Renal cortex interstitium (tissue), 11 donors: ENCODE results near the gene CLEC20A. TPM values are rescaled to one million over a fixed set of nuclear protein-coding genes. Genes with fewer than 3 reads are reported as not detected.

Experiments
- DNase-seq, 11 donors: peaks; one replicate each; pipeline ENCODE4 v3.0.0-alpha.2; 2013; ENCODE audit warnings: low read depth in 9 of 11, low spot score in 4 of 11; ENCODE audit errors: extremely low read depth in 1 of 11
- polyA plus RNA-seq, 3 donors: library from polyadenylated mRNA; unstranded; fragments of 120-200 nt; gene quantifications; one replicate each; pipeline ENCODE4 v1.2.1, GENCODE V29; 2013; ENCODE audit not compliant: insufficient read length in 3 of 3

The CLEC20A gene
- polyA plus RNA-seq, 3 donors: 0.24 to 0.47 (median 0.36) TPM

- no peak for DNase-seq
These were observed 35.1 kb upstream of the CLEC20A start for GRCh38 chr1:178531887-178532286.

GRCh38 chr1:178530502-178530901 is 33.7 kb upstream of the CLEC20A start:
- DNase-seq: no peak

GRCh38 chr1:178530037-178530402 is 33.3 kb upstream of the CLEC20A start:
- DNase-seq: no peak

GRCh38 chr1:178529364-178530036 is 32.7 kb upstream of the CLEC20A start:
- no peak for DNase-seq

- DNase-seq: no peak
These were observed 32.2 kb upstream of the CLEC20A start for GRCh38 chr1:178528953-178529335.

GRCh38 chr1:178528228-178528952 is 31.6 kb upstream of the CLEC20A start:
- DNase-seq: no peak

- no peak for DNase-seq
These were observed 30.4 kb upstream of the CLEC20A start for GRCh38 chr1:178527117-178527516.

- DNase-seq: no peak
These were observed 24.5 kb upstream of the CLEC20A start for GRCh38 chr1:178521241-178521640.

GRCh38 chr1:178520803-178521202 is 24.0 kb upstream of the CLEC20A start:
- no peak for DNase-seq

- DNase-seq: no peak
These were observed 22.1 kb upstream of the CLEC20A start for GRCh38 chr1:178518894-178519293.

GRCh38 chr1:178516110-178516509 is 19.3 kb upstream of the CLEC20A start:
- DNase-seq: no peak

- no peak for DNase-seq
These were observed 16.7 kb upstream of the CLEC20A start for GRCh38 chr1:178513278-178513983.

GRCh38 chr1:178512566-178513277 is 16.0 kb upstream of the CLEC20A start, which contains the start of gene TEX35:
TEX35 (plus strand) TSS chr1:178513109; CDS start chr1:178513189, 80 bp downstream.
- no peak for DNase-seq

GRCh38 chr1:178510155-178510554 is 13.4 kb upstream of the CLEC20A start:
- no peak for DNase-seq

- DNase-seq: no peak
These were observed 12.7 kb upstream of the CLEC20A start for GRCh38 chr1:178509414-178510007.

GRCh38 chr1:178506669-178507068 is 9.9 kb upstream of the CLEC20A start:
- DNase-seq: no peak

- DNase-seq: no peak
These were observed 9.4 kb upstream of the CLEC20A start for GRCh38 chr1:178506177-178506576.

GRCh38 chr1:178504286-178504685 is 7.5 kb upstream of the CLEC20A start:
- no peak for DNase-seq

GRCh38 chr1:178503849-178504248 is 7.1 kb upstream of the CLEC20A start:
- no peak for DNase-seq
